ENCODE results near the gene LRBA.

DNA sequence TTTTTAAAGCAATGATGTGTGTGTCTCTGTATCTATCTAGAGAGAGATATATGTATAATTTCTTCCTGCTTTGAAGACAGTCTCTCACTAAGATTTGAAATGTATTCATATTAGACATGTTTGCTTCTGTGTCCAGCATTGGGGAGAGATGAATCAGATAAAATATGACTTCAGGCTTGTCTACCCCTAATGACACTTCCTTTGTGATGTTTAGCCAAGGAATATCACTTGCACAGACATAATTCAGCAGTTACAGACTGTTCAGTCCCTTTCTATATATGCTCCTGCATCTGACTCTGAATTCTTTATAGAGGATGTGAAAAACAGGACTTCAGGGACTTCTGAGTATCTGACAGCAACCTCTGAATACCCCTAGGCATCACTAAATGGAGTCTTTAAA lies 778.5 kb downstream of the LRBA start:
- TF ChIP-seq, protein P1, sequence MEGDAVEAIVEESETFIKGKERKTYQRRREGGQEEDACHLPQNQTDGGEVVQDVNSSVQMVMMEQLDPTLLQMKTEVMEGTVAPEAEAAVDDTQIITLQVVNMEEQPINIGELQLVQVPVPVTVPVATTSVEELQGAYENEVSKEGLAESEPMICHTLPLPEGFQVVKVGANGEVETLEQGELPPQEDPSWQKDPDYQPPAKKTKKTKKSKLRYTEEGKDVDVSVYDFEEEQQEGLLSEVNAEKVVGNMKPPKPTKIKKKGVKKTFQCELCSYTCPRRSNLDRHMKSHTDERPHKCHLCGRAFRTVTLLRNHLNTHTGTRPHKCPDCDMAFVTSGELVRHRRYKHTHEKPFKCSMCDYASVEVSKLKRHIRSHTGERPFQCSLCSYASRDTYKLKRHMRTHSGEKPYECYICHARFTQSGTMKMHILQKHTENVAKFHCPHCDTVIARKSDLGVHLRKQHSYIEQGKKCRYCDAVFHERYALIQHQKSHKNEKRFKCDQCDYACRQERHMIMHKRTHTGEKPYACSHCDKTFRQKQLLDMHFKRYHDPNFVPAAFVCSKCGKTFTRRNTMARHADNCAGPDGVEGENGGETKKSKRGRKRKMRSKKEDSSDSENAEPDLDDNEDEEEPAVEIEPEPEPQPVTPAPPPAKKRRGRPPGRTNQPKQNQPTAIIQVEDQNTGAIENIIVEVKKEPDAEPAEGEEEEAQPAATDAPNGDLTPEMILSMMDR (IDR thresholded peaks at IDR 0.05) = no peak
- TF ChIP-seq POLR2A (IDR thresholded peaks at IDR 0.05) = no peak

Measured in testis (tissue), 2 donors.